Measurements from ENCODE around the gene PRXL2A. TPM values are rescaled to one million over a fixed set of nuclear protein-coding genes. Genes with fewer than 3 reads are reported as not detected.
"Not testable (repeated sequence)": the region's sequence is repeated elsewhere in the genome, so short reads cannot be mapped to it uniquely, and the experiment has no call there.

PRXL2A gene
- total and polyA plus RNA-seq, 9 donors, result 24.8 to 58.9 (median 43.7) TPM

DNA sequence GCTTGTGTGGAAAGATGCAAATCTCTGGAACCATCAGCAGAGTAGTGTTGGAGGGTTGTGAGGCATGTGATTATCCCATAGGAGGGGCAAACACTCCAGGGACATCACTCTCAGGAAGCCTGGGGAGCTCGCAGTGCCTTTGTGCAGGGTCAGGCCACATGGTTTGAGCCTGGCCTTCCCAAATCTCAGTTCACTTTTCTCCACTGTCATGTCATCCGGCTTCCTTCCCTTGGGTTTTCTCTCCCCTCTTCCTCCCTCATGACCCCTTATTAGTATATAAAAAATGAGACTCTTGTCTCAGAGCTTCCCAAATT lies 66.2 kb downstream of the PRXL2A start:
- 67 to 72% (median 68%) methylated on average over 2 of the region's 2 CpGs for WGBS, 3 donors
- Histone ChIP-seq H3K4me1 (ENCODE audit: insufficient read depth) (peaks cover 38% of the 10 kb centered on the region), H3K27me3 (no peaks in the 10 kb centered on the region), H3K36me3 (no peaks in the 10 kb centered on the region), H3K4me3 (no peak overlapping the region), H3K9me3 (no peaks in the 10 kb centered on the region), H3K27ac (peak overlapping the region in 1 of 2 donors; percentile 43)
- TF ChIP-seq POLR2A (IDR thresholded peaks at IDR 0.05) (no peak), EP300 (IDR thresholded peaks at IDR 0.05) (no peak)
- TF ChIP-seq, protein P1, sequence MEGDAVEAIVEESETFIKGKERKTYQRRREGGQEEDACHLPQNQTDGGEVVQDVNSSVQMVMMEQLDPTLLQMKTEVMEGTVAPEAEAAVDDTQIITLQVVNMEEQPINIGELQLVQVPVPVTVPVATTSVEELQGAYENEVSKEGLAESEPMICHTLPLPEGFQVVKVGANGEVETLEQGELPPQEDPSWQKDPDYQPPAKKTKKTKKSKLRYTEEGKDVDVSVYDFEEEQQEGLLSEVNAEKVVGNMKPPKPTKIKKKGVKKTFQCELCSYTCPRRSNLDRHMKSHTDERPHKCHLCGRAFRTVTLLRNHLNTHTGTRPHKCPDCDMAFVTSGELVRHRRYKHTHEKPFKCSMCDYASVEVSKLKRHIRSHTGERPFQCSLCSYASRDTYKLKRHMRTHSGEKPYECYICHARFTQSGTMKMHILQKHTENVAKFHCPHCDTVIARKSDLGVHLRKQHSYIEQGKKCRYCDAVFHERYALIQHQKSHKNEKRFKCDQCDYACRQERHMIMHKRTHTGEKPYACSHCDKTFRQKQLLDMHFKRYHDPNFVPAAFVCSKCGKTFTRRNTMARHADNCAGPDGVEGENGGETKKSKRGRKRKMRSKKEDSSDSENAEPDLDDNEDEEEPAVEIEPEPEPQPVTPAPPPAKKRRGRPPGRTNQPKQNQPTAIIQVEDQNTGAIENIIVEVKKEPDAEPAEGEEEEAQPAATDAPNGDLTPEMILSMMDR (IDR thresholded peaks at IDR 0.05), result no peak
- intact Hi-C loops (cut with DNase I), result no loop called here
- no peak for DNase-seq

DNA sequence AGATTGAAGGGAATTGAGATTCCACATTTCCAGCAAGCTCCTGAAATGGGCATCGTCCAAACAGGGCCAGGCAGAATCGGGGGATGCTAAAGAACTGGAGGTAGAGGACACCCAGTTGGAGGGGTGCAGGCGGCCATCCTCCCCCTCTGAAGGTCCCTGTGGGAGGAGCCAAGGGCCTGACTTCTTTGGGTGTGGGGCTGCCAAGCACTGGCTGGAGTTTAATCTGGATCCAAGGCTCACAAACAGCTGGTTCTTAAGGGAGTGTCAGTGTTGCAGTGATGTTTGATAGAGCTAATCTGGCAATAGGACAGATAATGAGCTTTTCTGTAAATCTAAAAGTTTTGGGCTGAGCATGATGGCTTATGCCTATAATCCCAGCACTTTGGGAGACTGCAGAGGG lies 66.6 kb downstream of the PRXL2A start:
- H3K4me1 ChIP-seq (ENCODE audit: insufficient read depth), result peaks cover 38% of the 10 kb centered on the region

DNA sequence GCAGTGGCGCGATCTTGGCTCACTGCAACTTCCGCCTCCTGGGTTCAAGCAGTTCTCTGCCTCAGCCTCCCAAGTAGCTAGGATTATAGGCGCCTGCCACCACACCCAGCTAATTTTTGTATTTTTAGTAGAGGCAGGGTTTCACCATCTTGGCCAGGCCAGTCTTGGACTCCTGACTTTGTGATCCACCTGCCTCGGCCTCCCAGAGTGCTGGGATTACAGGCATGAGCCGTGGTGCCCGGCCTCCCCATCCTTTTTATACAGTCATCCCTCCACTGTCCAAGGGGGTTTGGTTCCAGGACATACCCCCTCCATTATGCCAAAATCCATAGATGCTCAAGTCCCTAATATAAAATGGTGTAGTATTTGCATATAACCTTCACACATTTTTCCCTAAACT lies 67.3 kb downstream of the PRXL2A start:
- H3K27ac ChIP-seq; intact Hi-C loops (cut with DNase I); H3K9me3 ChIP-seq; H3K36me3 ChIP-seq; H3K4me3 ChIP-seq; DNase-seq; H3K27me3 ChIP-seq: not testable (repeated sequence)
- WGBS, 3 donors, result 97 to 98% (median 97%) methylated on average over 7 of the region's 7 CpGs
- peaks cover 37% of the 10 kb centered on the region for H3K4me1 ChIP-seq (ENCODE audit: insufficient read depth)

More for the DNA sequence above, 66.6 kb downstream of the PRXL2A start:
- Histone ChIP-seq H3K27me3 (no peaks in the 10 kb centered on the region), H3K4me3 (no peak overlapping the region), H3K9me3 (no peaks in the 10 kb centered on the region), H3K27ac (peak overlapping the region in 1 of 2 donors; percentile 43), H3K36me3 (no peaks in the 10 kb centered on the region)
- WGBS, 3 donors, result 41 to 46% (median 42%) methylated on average over 3 of the region's 3 CpGs
- peak in 1 of 5 donors; percentile 45 for DNase-seq
- TF ChIP-seq EP300 (IDR thresholded peaks at IDR 0.05), result no peak
- no peak for TF ChIP-seq POLR2A (IDR thresholded peaks at IDR 0.05)
- TF ChIP-seq, protein P1 (IDR thresholded peaks at IDR 0.05), result no peak
- intact Hi-C loops (cut with DNase I), result no loop called here

GRCh38 chr10:80476685-80477084 lies 68.3 kb downstream of the PRXL2A start:
- WGBS, 3 donors, result 60 to 83% (median 82%) methylated on average over 1 of the region's 1 CpG
- Histone ChIP-seq H3K4me3 (no peak overlapping the region), H3K4me1 (ENCODE audit: insufficient read depth) (peaks cover 30% of the 10 kb centered on the region), H3K27ac (no peak overlapping the region), H3K36me3 (no peaks in the 10 kb centered on the region), H3K9me3 (no peaks in the 10 kb centered on the region), H3K27me3 (no peaks in the 10 kb centered on the region)
- TF ChIP-seq EP300 (IDR thresholded peaks at IDR 0.05), result no peak
- TF ChIP-seq, protein P1 (IDR thresholded peaks at IDR 0.05), result no peak
- TF ChIP-seq POLR2A (IDR thresholded peaks at IDR 0.05), result no peak
- DNase-seq, result no peak
- intact Hi-C loops (cut with DNase I), result no loop called here

DNA sequence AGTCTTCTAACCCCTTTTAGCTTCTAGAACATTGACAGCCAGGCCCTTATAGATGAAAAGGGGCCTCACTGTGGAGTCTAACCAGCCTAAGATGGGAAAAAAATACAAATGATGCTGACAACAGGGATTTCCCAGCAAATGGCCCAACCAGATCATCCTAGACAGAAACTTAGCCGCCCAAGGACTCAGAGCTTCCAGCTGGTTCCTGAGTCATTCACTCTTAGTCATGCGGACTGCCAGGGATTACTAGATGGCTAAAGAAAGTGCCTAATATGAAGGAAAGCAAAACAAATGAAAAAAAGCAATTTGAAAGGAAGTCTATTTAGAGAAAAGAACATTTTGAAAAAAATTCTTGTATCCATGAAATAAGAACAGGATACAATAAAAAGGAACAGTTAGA lies 69.5 kb downstream of the PRXL2A start:
- Histone ChIP-seq H3K36me3 (no peaks in the 10 kb centered on the region), H3K27me3 (no peaks in the 10 kb centered on the region), H3K27ac (no peak overlapping the region), H3K9me3 (no peaks in the 10 kb centered on the region), H3K4me1 (ENCODE audit: insufficient read depth) (peaks cover 28% of the 10 kb centered on the region), H3K4me3 (no peak overlapping the region)
- intact Hi-C loops (cut with DNase I), result no loop called here
- TF ChIP-seq EP300 (IDR thresholded peaks at IDR 0.05) (no peak), POLR2A (IDR thresholded peaks at IDR 0.05) (no peak)
- TF ChIP-seq, protein P1 (IDR thresholded peaks at IDR 0.05), result no peak
- WGBS, 3 donors, result 75 to 80% (median 76%) methylated on average over 2 of the region's 2 CpGs
- no peak for DNase-seq

DNA sequence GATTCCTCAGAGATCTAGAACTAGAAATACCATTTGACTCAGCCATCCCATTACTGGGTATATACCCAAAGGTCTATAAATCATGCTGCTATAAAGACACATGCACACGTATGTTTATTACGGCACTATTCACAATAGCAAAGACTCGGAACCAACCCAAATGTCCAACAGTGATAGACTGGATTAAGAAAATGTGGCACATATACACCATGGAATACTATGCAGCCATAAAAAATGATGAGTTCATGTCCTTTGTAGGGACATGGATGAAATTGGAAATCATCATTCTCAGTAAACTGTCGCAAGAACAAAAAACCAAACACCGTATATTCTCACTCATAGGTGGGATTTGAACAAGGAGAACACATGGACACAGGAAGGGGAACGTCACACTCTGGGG lies 72.0 kb downstream of the PRXL2A start:
- DNase-seq; H3K4me3 ChIP-seq; H3K27ac ChIP-seq; H3K27me3 ChIP-seq; H3K9me3 ChIP-seq; H3K36me3 ChIP-seq; intact Hi-C loops (cut with DNase I): not testable (repeated sequence)
- peaks cover 14% of the 10 kb centered on the region for H3K4me1 ChIP-seq (ENCODE audit: insufficient read depth)
- WGBS, 3 donors, result 92 to 98% (median 98%) methylated on average over 6 of the region's 6 CpGs
